OCI-LY1 (cell line): Measurements from ENCODE around the gene EEF2K.

ENCODE experiments used
- H2AFZ ChIP-seq: fragments of 200-600 bp; sonication (generic), shearing (Covaris generic); 2 replicates; pipeline ENCODE4 v1.6.0; 2014; ENCODE audit warnings: antibody characterized with exemption, mild to moderate bottlenecking, low read length
- H3F3A ChIP-seq: fragments of 200-600 bp; sonication (generic), shearing (Covaris generic); 2 replicates; pipeline ENCODE4 v1.6.0; 2014; ENCODE audit warnings: mild to moderate bottlenecking, antibody characterized with exemption, low read length, moderate library complexity; ENCODE audit not compliant: insufficient read depth
- H3K27ac ChIP-seq: fragments of 200-600 bp; sonication (generic); 2 replicates; pipeline ENCODE4 v1.5.1; 2014; ENCODE audit warnings: low read length, mixed run types, mild to moderate bottlenecking, low read depth; ENCODE audit not compliant: poor library complexity, severe bottlenecking
- H3K27me3 ChIP-seq: fragments of 200-600 bp; sonication (generic); 2 replicates; pipeline ENCODE4 v1.6.0; 2014; ENCODE audit warnings: antibody characterized with exemption, mild to moderate bottlenecking, low read length, moderate library complexity; ENCODE audit not compliant: insufficient read depth
- H3K36me3 ChIP-seq: fragments of 200-600 bp; sonication (generic); 2 replicates; pipeline ENCODE4 v1.6.1; 2014; ENCODE audit warnings: mild to moderate bottlenecking, antibody characterized with exemption, low read length, moderate library complexity, mixed read lengths; ENCODE audit not compliant: insufficient read depth
- H3K4me1 ChIP-seq: fragments of 200-600 bp; sonication (generic); 2 replicates; pipeline ENCODE4 v1.5.1; 2014; ENCODE audit warnings: mild to moderate bottlenecking, low read length, moderate library complexity; ENCODE audit not compliant: insufficient read depth, severe bottlenecking
- H3K4me2 ChIP-seq: fragments of 200-600 bp; sonication (generic), shearing (Covaris generic); 2 replicates; pipeline ENCODE4 v1.6.1; 2014; ENCODE audit warnings: low read length
- H3K4me3 ChIP-seq: fragments of 200-600 bp; sonication (generic); 2 replicates; pipeline ENCODE4 v1.5.1; 2014; ENCODE audit warnings: low read length, low read depth, mild to moderate bottlenecking, mixed read lengths; ENCODE audit not compliant: poor library complexity, severe bottlenecking
- H3K79me2 ChIP-seq: fragments of 200-600 bp; shearing (Covaris generic); 2 replicates; pipeline ENCODE4 v1.6.1; 2016; ENCODE audit warnings: mixed run types, low read length, mixed read lengths; ENCODE audit not compliant: insufficient read depth
- H3K9ac ChIP-seq: fragments of 200-600 bp; sonication (generic), shearing (Covaris generic); 2 replicates; pipeline ENCODE4 v1.6.1; 2014; ENCODE audit warnings: mild to moderate bottlenecking, low read length, mixed read lengths
- H3K9me2 ChIP-seq: fragments of 200-600 bp; sonication (generic), shearing (Covaris generic); 2 replicates; pipeline ENCODE4 v1.6.1; 2014; ENCODE audit warnings: low read depth, mild to moderate bottlenecking, low read length, mixed read lengths
- H3K9me3 ChIP-seq: fragments of 200-600 bp; shearing (Covaris generic); 2 replicates; pipeline ENCODE4 v1.6.1; 2014; ENCODE audit warnings: low read length, mixed read lengths
- H4K20me1 ChIP-seq: fragments of 200-600 bp; sonication (generic), shearing (Covaris generic); 2 replicates; pipeline ENCODE4 v1.6.0; 2016; ENCODE audit warnings: mild to moderate bottlenecking, low read length; ENCODE audit not compliant: insufficient read depth
- EZH2 ChIP-seq: fragments of 200-600 bp; sonication (generic), shearing (Covaris generic); IDR thresholded peaks from 2 replicates; pipeline ENCODE4 v1.8.0; 2017; ENCODE audit warnings: borderline replicate concordance, mixed run types, mild to moderate bottlenecking, antibody characterized with exemption, low read length, moderate library complexity, mixed read lengths
- TF ChIP-seq, protein P1 (sequence below): fragments of 200-600 bp; sonication (generic), shearing (Covaris generic); IDR thresholded peaks from 2 replicates; pipeline ENCODE4 v1.5.1; 2017; ENCODE audit warnings: mild to moderate bottlenecking, antibody characterized with exemption, low read length, moderate library complexity, mixed read lengths

EEF2K gene

DNA sequence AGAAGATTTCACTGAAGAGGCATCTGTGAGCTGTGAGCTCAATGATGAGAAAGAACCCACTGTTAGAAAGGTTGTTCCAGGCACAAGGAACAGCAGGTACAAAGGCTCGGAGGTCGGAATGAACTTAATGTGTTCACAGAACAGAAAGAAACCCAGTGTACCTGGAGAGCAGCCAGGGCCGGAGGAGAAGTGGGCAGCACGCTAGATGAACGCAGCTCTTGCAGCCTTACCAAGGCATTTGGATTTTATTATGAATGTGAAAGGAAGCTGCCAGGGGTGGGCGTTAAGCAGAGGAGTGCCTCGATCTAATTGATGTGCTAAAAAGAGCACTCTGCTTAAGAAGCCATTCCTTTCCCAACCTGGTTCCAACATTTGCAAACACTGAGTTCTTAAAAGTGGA, 19.0 kb downstream of the EEF2K start:
- Histone ChIP-seq H4K20me1 (no peaks in the 10 kb centered on the region), H3K27ac (no peak overlapping the region), H3K27me3 (no peaks in the 10 kb centered on the region), H3K9me2 (no peaks in the 10 kb centered on the region), H3K4me1 (no peaks in the 10 kb centered on the region), H3K36me3 (peaks cover 31% of the 10 kb centered on the region), H3K79me2 (0 out of 2 replicates have a peak, but pooled peaks cover under 1% of the 10 kb centered on the region), H3K4me3 (no peak overlapping the region), H2AFZ (no peak overlapping the region), H3K9ac (no peak overlapping the region), H3K4me2 (no peak overlapping the region), H3F3A (no peaks in the 10 kb centered on the region), H3K9me3 (no peaks in the 10 kb centered on the region)
- no peak for TF ChIP-seq EZH2
- TF ChIP-seq, protein P1, sequence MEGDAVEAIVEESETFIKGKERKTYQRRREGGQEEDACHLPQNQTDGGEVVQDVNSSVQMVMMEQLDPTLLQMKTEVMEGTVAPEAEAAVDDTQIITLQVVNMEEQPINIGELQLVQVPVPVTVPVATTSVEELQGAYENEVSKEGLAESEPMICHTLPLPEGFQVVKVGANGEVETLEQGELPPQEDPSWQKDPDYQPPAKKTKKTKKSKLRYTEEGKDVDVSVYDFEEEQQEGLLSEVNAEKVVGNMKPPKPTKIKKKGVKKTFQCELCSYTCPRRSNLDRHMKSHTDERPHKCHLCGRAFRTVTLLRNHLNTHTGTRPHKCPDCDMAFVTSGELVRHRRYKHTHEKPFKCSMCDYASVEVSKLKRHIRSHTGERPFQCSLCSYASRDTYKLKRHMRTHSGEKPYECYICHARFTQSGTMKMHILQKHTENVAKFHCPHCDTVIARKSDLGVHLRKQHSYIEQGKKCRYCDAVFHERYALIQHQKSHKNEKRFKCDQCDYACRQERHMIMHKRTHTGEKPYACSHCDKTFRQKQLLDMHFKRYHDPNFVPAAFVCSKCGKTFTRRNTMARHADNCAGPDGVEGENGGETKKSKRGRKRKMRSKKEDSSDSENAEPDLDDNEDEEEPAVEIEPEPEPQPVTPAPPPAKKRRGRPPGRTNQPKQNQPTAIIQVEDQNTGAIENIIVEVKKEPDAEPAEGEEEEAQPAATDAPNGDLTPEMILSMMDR, result no peak

DNA sequence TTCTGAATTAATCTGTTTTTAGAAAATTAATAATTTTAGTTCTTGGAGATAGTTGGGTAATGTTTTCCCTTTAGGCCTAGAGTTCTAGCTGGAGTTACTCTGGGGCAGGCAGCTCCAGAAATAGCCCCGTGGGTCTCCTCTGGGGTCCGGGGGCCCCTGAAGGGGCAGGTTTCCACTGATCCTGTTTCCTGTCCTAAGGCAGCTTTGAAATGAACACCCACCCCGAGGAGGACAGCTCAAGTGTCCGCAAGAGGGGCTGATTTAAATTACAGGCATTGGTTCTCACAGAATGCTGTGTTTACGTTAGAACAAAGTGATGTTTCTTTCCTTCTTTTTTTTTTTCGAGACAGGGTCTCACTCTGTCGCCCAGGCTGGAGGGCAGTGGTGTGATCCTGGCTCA, 23.8 kb downstream of the EEF2K start:
- Histone ChIP-seq H3K27ac (no peak overlapping the region), H3K9me3 (no peaks in the 10 kb centered on the region), H3K27me3 (no peaks in the 10 kb centered on the region), H3K9me2 (no peaks in the 10 kb centered on the region), H3F3A (no peaks in the 10 kb centered on the region), H3K4me1 (no peaks in the 10 kb centered on the region), H3K4me3 (no peak overlapping the region), H3K9ac (no peak overlapping the region), H2AFZ (no peak overlapping the region), H3K4me2 (no peak overlapping the region), H4K20me1 (no peaks in the 10 kb centered on the region), H3K36me3 (peaks cover 50% of the 10 kb centered on the region), H3K79me2 (no peaks in the 10 kb centered on the region)
- TF ChIP-seq, protein P1, result no peak
- TF ChIP-seq EZH2, result no peak

DNA sequence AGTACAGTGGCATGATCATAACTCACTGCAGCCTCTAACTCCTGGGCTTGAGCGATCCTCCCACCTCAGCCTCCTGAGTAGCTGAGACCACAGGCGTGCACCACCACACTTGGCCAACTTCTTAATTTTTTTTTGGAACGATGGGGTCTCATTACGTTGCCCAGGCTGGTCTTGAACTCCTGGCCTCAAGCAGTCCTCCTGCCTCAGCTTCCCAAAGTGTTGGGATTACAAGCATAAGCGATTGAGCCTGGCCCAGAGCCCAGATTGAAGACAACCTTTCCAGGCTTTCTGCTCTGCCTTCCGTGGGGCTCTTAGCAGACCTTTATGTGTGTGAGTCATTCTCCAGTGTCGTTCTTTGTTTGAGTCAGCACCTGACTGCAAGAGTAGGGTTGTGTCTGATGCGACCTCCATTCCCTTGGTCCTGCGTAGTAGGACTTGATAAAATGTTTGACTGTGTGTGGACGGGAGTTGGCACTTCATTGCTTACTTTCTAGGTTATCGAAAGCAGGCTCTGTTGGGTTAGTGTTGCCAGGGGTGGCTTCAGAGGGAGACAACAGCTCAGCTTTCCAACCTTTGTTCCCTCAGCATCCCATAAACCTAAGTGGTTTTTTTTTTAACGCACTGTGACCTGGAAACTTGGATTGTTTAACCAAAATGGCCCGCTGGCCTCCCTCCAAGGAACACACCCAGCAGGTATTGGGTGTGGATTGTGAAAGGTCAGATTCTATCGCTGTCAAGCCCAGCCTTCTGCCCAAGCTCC, 26.4 kb downstream of the EEF2K start:
- Histone ChIP-seq H3K4me3 (no peak overlapping the region), H2AFZ (no peak overlapping the region), H3K36me3 (peaks cover 45% of the 10 kb centered on the region), H3F3A (no peaks in the 10 kb centered on the region), H4K20me1 (no peaks in the 10 kb centered on the region), H3K27ac (no peak overlapping the region), H3K4me1 (no peaks in the 10 kb centered on the region), H3K9ac (no peak overlapping the region), H3K79me2 (no peaks in the 10 kb centered on the region), H3K9me3 (no peaks in the 10 kb centered on the region), H3K27me3 (no peaks in the 10 kb centered on the region), H3K9me2 (no peaks in the 10 kb centered on the region), H3K4me2 (no peak overlapping the region)
- TF ChIP-seq EZH2, result no peak
- TF ChIP-seq, protein P1, result no peak
